Mesothelial cell of epicardium (in vitro differentiated cells): Measurements from ENCODE around the gene PARD3. TPM values are rescaled to one million over a fixed set of nuclear protein-coding genes. Genes with fewer than 3 reads are reported as not detected.
"Not testable (repeated sequence)": the region's sequence is repeated elsewhere in the genome, so short reads cannot be mapped to it uniquely, and the experiment has no call there.

Source experiments
- DNase-seq, 2 experiments: peaks; one replicate each; pipeline ENCODE4 v3.0.0; 2021; ENCODE audit warnings: low spot score in 2 of 2; ENCODE audit not compliant: unreplicated experiment in 2 of 2
- H3K27ac Mint-ChIP-seq: 2 replicates; pipeline ENCODE4 v1.8.0; 2021; ENCODE audit warnings: mixed read lengths
- H3K27me3 Mint-ChIP-seq: 2 replicates; pipeline ENCODE4 v1.8.0; 2021; ENCODE audit warnings: low read depth, mixed read lengths
- H3K36me3 Mint-ChIP-seq: 2 replicates; pipeline ENCODE4 v1.8.0; 2021; ENCODE audit warnings: mixed read lengths
- H3K4me1 Mint-ChIP-seq: 2 replicates; pipeline ENCODE4 v1.8.0; 2021; ENCODE audit warnings: mixed read lengths
- H3K4me3 Mint-ChIP-seq: 2 replicates; pipeline ENCODE4 v1.8.0; 2021; ENCODE audit warnings: mild to moderate bottlenecking, moderate library complexity, mixed read lengths
- H3K9me3 Mint-ChIP-seq: 2 replicates; pipeline ENCODE4 v1.8.0; 2021; ENCODE audit warnings: mixed read lengths
- CTCF ChIP-seq: fragments of 200-600 bp; sonication (generic); IDR thresholded peaks from one replicate; pipeline ENCODE4 v1.5.0; 2021; ENCODE audit warnings: antibody characterized with exemption; ENCODE audit not compliant: unreplicated experiment
- total RNA-seq: library from RNA; stranded (reverse); gene quantifications from 3 replicates; pipeline ENCODE4 v1.2.1, GENCODE V29; 2021

PARD3 gene
- total RNA-seq, 1 donor from 2014 or later, result 73.2 TPM

GRCh38 chr10:34744590-34744989, 70.5 kb downstream of the PARD3 start:
- H3K36me3 Mint-ChIP-seq, result no peaks in the 10 kb centered on the region
- H3K27me3 Mint-ChIP-seq, result no peaks in the 10 kb centered on the region
- no peaks in the 10 kb centered on the region for H3K9me3 Mint-ChIP-seq
- H3K4me1 Mint-ChIP-seq, result peaks cover 49% of the 10 kb centered on the region
- no peak for DNase-seq
- no peak overlapping the region for H3K4me3 Mint-ChIP-seq
- H3K27ac Mint-ChIP-seq, result peak overlapping the region; percentile 30
- TF ChIP-seq CTCF, result no peak

GRCh38 chr10:34743814-34744213, 71.3 kb downstream of the PARD3 start:
- H3K9me3 Mint-ChIP-seq, result no peaks in the 10 kb centered on the region
- H3K4me1 Mint-ChIP-seq, result peaks cover 57% of the 10 kb centered on the region
- H3K4me3 Mint-ChIP-seq, result no peak overlapping the region
- peak overlapping the region; percentile 55 for H3K27ac Mint-ChIP-seq
- no peak for TF ChIP-seq CTCF
- no peak for DNase-seq
- H3K27me3 Mint-ChIP-seq, result no peaks in the 10 kb centered on the region
- H3K36me3 Mint-ChIP-seq, result no peaks in the 10 kb centered on the region

DNA sequence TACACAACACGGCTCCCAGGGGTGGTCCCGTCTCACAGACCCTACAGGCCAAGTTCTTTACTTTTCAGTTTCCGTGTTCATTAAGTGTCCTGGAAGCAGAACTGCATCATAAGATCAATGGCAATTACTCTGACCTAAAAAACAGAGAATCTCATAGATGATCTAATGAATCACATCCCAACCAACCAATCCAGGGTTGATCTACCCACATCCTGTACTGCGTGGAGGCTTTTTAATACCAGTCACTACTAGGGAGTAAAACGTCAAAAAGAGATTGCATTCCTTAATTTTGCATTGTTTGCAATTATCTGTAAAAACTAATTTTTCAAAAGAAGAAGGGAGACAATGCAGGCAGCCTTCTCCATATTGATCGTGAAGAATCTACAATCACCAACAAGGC, 72.6 kb downstream of the PARD3 start:
- no peak for DNase-seq

GRCh38 chr10:34741087-34741486, 74.0 kb downstream of the PARD3 start:
- H3K4me3 Mint-ChIP-seq, DNase-seq, H3K36me3 Mint-ChIP-seq, H3K9me3 Mint-ChIP-seq, H3K27me3 Mint-ChIP-seq: not testable (repeated sequence)
- peaks cover 65% of the 10 kb centered on the region for H3K4me1 Mint-ChIP-seq
- H3K27ac Mint-ChIP-seq, result peak overlapping the region; percentile 97

More for the DNA sequence above, 72.6 kb downstream of the PARD3 start:
- H3K4me1 Mint-ChIP-seq, result peaks cover 67% of the 10 kb centered on the region
- H3K27ac Mint-ChIP-seq, result no peak overlapping the region
- no peaks in the 10 kb centered on the region for H3K27me3 Mint-ChIP-seq
- H3K9me3 Mint-ChIP-seq, result no peaks in the 10 kb centered on the region
- H3K4me3 Mint-ChIP-seq, result no peak overlapping the region
- no peak for TF ChIP-seq CTCF
- H3K36me3 Mint-ChIP-seq, result no peaks in the 10 kb centered on the region

DNA sequence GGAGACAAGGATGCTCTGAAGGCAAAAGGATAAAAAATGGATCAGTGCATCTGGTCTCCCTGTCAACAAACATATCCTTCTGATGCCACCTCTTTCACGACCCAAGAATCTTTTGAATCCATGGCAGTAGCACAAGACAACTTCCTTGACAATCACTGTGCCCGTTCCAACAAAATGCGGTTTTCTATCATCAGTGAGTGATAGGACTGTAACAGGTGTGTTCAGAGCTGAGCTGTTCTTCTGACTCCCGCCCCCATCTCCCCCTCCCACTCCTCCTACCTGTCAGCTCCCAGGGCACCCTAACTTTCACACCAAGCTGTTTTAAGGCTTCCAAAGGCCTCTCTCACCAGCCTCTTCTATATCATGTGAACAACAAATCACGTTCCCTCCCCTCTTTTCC, 74.8 kb downstream of the PARD3 start:
- H3K27me3 Mint-ChIP-seq, result no peaks in the 10 kb centered on the region
- peak overlapping the region; percentile 97 for H3K27ac Mint-ChIP-seq
- TF ChIP-seq CTCF, result no peak
- no peaks in the 10 kb centered on the region for H3K9me3 Mint-ChIP-seq
- peak overlapping the region; percentile 56 for H3K4me3 Mint-ChIP-seq
- peaks cover 65% of the 10 kb centered on the region for H3K4me1 Mint-ChIP-seq
- DNase-seq, result no peak
- no peaks in the 10 kb centered on the region for H3K36me3 Mint-ChIP-seq

DNA sequence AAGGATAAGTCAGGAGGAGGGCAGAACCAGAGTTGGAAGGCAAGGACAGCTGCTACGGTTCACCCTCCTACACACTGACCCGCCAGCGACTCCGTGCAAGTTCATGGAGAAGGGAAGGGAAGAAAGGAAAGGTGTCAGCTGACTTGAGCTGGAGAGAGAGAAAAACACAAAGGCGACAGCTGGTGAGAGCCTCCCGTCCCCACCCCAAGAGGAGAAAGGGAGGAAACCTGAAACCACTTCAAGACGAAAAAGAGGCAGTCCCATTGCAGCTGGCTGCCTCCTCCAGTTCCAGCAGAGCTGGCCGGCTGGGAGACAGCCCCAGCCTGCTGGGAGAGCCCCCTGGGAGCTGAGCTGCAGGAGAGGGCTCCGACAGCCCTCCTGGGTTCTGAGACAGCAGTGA, 75.2 kb downstream of the PARD3 start:
- Mint-ChIP-seq H3K27ac (peak overlapping the region; percentile 97), H3K4me1 (peaks cover 66% of the 10 kb centered on the region), H3K27me3 (no peaks in the 10 kb centered on the region), H3K4me3 (peak overlapping the region; percentile 56), H3K9me3 (no peaks in the 10 kb centered on the region), H3K36me3 (no peaks in the 10 kb centered on the region)
- TF ChIP-seq CTCF, result no peak
- DNase-seq, result peak; percentile 40 to 69
